ENCODE measurements around the gene HSH2D.

Gene HSH2D

DNA sequence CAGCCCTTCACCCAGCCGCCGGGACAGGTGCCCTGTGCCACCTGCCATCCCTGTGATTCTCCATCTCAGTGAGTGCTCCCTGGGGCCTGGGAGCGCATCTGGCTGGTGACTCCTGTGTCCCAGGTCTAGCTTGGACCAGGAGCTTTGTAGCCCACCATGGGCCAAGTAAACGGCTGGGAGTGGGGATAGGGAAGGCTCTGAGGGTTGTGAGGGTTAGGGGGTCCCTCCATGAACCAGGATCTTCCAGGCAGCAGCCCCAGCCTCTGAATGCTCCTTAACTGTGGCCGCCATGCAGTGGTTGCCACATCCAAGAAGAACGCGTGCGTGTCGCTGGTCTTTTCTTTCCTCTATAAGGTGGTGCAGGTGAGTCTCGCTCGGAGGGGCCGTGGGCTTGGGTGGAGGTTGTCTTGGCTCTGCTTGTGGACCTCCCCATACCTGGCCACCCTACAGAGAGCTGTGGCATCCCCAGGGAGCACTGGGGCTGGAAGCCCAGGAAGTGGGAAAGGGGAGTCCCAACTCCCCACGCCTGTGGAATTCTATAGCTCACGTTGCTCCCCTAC, 62.6 kb downstream of the HSH2D start:
- Histone ChIP-seq H3K9ac (ENCODE audit: low read length) (no peak overlapping the region), H3K36me3 (ENCODE audit: control insufficient read depth, insufficient read depth, low read length) (peaks cover 77% of the 10 kb centered on the region), H3K27ac (ENCODE audit: low read depth, low read length) (no peak overlapping the region)

DNA sequence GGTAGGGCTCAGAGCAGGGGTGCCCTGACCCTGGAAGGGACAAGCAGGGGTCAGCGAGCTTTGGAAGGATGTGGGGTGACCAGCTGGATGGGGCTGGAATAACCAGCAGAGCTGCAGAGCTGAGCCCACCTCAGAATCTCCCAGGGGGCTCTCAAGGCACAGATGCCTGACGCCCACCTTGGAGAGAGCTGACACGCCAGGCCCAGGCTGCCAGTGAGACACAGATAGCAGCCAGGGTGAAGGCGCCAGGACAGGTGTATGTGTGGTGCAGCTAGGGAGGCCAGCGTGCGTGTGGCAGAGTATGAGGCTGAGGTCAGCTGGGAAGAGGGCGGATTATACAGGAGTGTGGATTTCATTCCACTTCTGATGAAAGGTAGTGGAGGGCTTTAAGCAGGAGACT, 63.2 kb downstream of the HSH2D start:
- no peak overlapping the region for H3K4me3 ChIP-seq (ENCODE audit: low read depth, low read length)
- peaks cover 76% of the 10 kb centered on the region for H3K36me3 ChIP-seq (ENCODE audit: control insufficient read depth, insufficient read depth, low read length)
- H3K9ac ChIP-seq (ENCODE audit: low read length), result no peak overlapping the region
- no peaks in the 10 kb centered on the region for H3K4me1 ChIP-seq (ENCODE audit: control insufficient read depth, insufficient read depth, low read length)
- no peaks in the 10 kb centered on the region for H3K27me3 ChIP-seq (ENCODE audit: control insufficient read depth, insufficient read depth, low read length)
- no peak overlapping the region for H3K27ac ChIP-seq (ENCODE audit: low read depth, low read length)
- no peaks in the 10 kb centered on the region for H3K9me3 ChIP-seq (ENCODE audit: control insufficient read depth, insufficient read depth, low read depth, low read length)

More for the DNA sequence above, 62.6 kb downstream of the HSH2D start:
- no peak overlapping the region for H3K4me3 ChIP-seq (ENCODE audit: low read depth, low read length)
- no peaks in the 10 kb centered on the region for H3K9me3 ChIP-seq (ENCODE audit: control insufficient read depth, insufficient read depth, low read depth, low read length)
- no peaks in the 10 kb centered on the region for H3K4me1 ChIP-seq (ENCODE audit: control insufficient read depth, insufficient read depth, low read length)
- H3K27me3 ChIP-seq (ENCODE audit: control insufficient read depth, insufficient read depth, low read length), result no peaks in the 10 kb centered on the region

DNA sequence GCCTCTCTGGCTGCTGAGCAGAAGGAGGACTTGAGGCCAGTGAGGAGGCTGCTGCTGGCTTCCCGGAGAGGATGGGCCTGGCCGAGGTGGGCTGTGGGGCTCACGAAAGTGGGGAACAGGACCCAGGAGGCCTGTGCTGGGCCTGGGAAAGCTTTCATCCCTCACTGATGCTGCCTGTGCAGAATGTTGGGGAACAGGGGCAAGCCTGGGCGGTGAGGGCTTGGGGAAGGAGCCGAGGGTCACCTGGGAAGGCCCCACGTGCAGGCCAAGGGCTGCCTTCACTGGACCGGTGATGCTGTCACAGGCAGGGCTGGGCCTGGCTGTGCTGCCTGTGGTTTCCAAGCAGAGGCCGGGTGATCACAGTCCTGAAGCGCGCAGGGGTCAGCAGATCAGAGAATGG, 63.6 kb downstream of the HSH2D start:
- no peak overlapping the region for H3K4me3 ChIP-seq (ENCODE audit: low read depth, low read length)
- no peak overlapping the region for H3K27ac ChIP-seq (ENCODE audit: low read depth, low read length)
- H3K4me1 ChIP-seq (ENCODE audit: control insufficient read depth, insufficient read depth, low read length), result no peaks in the 10 kb centered on the region
- no peaks in the 10 kb centered on the region for H3K9me3 ChIP-seq (ENCODE audit: control insufficient read depth, insufficient read depth, low read depth, low read length)
- H3K9ac ChIP-seq (ENCODE audit: low read length), result no peak overlapping the region
- H3K27me3 ChIP-seq (ENCODE audit: control insufficient read depth, insufficient read depth, low read length), result no peaks in the 10 kb centered on the region
- peaks cover 72% of the 10 kb centered on the region for H3K36me3 ChIP-seq (ENCODE audit: control insufficient read depth, insufficient read depth, low read length)

DNA sequence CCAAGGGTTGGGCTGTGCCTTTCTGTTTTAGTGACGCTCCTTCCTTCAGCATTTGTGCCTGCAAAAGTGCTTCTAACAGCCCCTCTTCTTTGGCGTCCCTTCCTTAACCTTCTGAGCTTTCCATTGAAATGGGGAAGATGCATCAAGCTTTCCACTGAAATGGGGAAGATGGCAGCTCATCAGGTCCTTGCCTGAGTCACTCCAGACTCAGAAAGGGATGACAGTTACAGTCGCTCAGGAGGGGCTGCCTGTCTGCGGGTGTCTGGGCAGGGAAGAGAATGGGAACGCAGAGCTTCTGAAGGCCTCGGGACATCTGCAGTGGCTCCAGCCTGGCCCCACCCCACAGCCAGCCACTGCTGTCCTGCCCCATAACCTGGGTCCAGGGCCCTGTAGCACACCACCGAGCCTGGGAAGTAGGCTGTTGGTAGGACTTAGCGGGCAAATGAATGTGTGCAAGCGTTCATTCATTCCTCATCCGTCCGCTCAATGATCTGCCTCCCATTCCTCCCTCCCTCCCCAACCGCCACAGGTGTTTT, 64.1 kb downstream of the HSH2D start:
- H3K27ac ChIP-seq (ENCODE audit: low read depth, low read length), result no peak overlapping the region
- no peaks in the 10 kb centered on the region for H3K27me3 ChIP-seq (ENCODE audit: control insufficient read depth, insufficient read depth, low read length)
- H3K9me3 ChIP-seq (ENCODE audit: control insufficient read depth, insufficient read depth, low read depth, low read length), result no peaks in the 10 kb centered on the region
- H3K4me1 ChIP-seq (ENCODE audit: control insufficient read depth, insufficient read depth, low read length), result no peaks in the 10 kb centered on the region
- peaks cover 68% of the 10 kb centered on the region for H3K36me3 ChIP-seq (ENCODE audit: control insufficient read depth, insufficient read depth, low read length)
- H3K9ac ChIP-seq (ENCODE audit: low read length), result no peak overlapping the region
- no peak overlapping the region for H3K4me3 ChIP-seq (ENCODE audit: low read depth, low read length)
